Measurements from ENCODE around the gene LINGO1. TPM values are rescaled to one million over a fixed set of nuclear protein-coding genes. Genes with fewer than 3 reads are reported as not detected.
A peak's percentile ranks its signal among the peaks of the same experiment; 100 is the strongest.

LINGO1 gene
- total and polyA plus RNA-seq, 2 donors (not counting 3 experiments of a cell fraction or from before 2014, with no cell fraction given): 0.15 to 0.33 TPM

- H2AFZ ChIP-seq (ENCODE audit: low read depth, low read length): peak overlapping the region; percentile 19
- FAIRE-seq (no peak), DNase-seq (ENCODE audit: low read depth, low spot score) (no peak)
- no peak overlapping the region for H3K9ac ChIP-seq (replicated peaks; ENCODE audit: extremely low read depth, insufficient read depth, low read length)
- H4K20me1 ChIP-seq (replicated peaks; ENCODE audit: control insufficient read depth, extremely low read depth, insufficient read depth, low read length): no peaks in the 10 kb centered on the region
- dilution Hi-C loops (cut with MboI; ENCODE audit: extremely low pct_ligation_motif_present, low sequenced_read_pairs): no loop called here
- no peaks in the 10 kb centered on the region for H3K79me2 ChIP-seq (ENCODE audit: control insufficient read depth, insufficient read depth, low read length)
- no peak overlapping the region for H3K4me3 ChIP-seq (replicated peaks in 1 of 3; ENCODE audit: insufficient read depth in 1 of 3, low read depth in 1 of 3, low read length in 3 of 3)
- intact Hi-C loops (cut with micrococcal nuclease): loop anchor here (1.0 to 10.0 kb wide), 4 partner anchors 151 to 527 kb away; no protein-coding TSS in a partner anchor
- H3K9me3 ChIP-seq (replicated peaks; ENCODE audit: control insufficient read depth, insufficient read depth, low read length): no peaks in the 10 kb centered on the region
- no TSS peak for BruUV-seq (replicated peaks)
- POLR2A ChIA-PET: no interaction called here
- CTCF ChIA-PET: interaction anchor here (1.0 to 5.9 kb wide), 33 partner anchors 10 to 666 kb away, joined by 3 to 116 read pairs (median 6); no protein-coding TSS in a partner anchor
- no peaks in the 10 kb centered on the region for H3K9me1 ChIP-seq (replicated peaks; ENCODE audit: control insufficient read depth, extremely low read depth, insufficient read depth, low read length)
- H3K4me2 ChIP-seq (ENCODE audit: insufficient read depth, low read length): no peak overlapping the region
- no peaks in the 10 kb centered on the region for H3K36me3 ChIP-seq (ENCODE audit: control insufficient read depth in 2 of 2, extremely low read depth in 1 of 2, insufficient read depth in 2 of 2, low read length in 2 of 2)
- no peak overlapping the region for H3K27ac ChIP-seq (ENCODE audit: insufficient read depth, low read depth, low read length)
- TF ChIP-seq CTCF (IDR thresholded peaks at IDR 0.05; ENCODE audit: extremely low read depth in 1 of 2, insufficient read depth in 1 of 2, low read depth in 1 of 2, low read length in 2 of 2) (no peak), POLR2A (IDR thresholded peaks at IDR 0.05; ENCODE audit: low read depth, low read length) (no peak), MAX (IDR thresholded peaks at IDR 0.05; ENCODE audit: insufficient read depth, insufficient read length) (no peak)
- H3K27me3 ChIP-seq (ENCODE audit: control insufficient read depth in 2 of 2, insufficient read depth in 2 of 2, low read length in 2 of 2): peaks cover 35 to 41% of the 10 kb centered on the region in 2 experiments
- H3K4me1 ChIP-seq (ENCODE audit: control insufficient read depth, extremely low read depth, insufficient read depth, low read length): peaks cover 3% of the 10 kb centered on the region
Measured at GRCh38 chr15:77633913-77634265, 1.2 kb upstream of the LINGO1 start.

GRCh38 chr15:77633134-77633912 lies 611 bp upstream of the LINGO1 start:
- H3K27me3 ChIP-seq (ENCODE audit: control insufficient read depth in 2 of 2, insufficient read depth in 2 of 2, low read length in 2 of 2): peaks cover 39 to 45% of the 10 kb centered on the region in 2 experiments
- CTCF ChIA-PET: interaction anchor here (0.6 to 5.9 kb wide), 50 partner anchors 9 to 665 kb away, joined by 3 to 116 read pairs (median 4); no protein-coding TSS in a partner anchor
- no peaks in the 10 kb centered on the region for H3K9me3 ChIP-seq (replicated peaks; ENCODE audit: control insufficient read depth, insufficient read depth, low read length)
- no peaks in the 10 kb centered on the region for H3K36me3 ChIP-seq (ENCODE audit: control insufficient read depth in 2 of 2, extremely low read depth in 1 of 2, insufficient read depth in 2 of 2, low read length in 2 of 2)
- TF ChIP-seq CTCF (IDR thresholded peaks at IDR 0.05; ENCODE audit: extremely low read depth in 1 of 2, insufficient read depth in 1 of 2, low read depth in 1 of 2, low read length in 2 of 2) (peak; percentile 100), POLR2A (IDR thresholded peaks at IDR 0.05; ENCODE audit: low read depth, low read length) (no peak), JUN (IDR thresholded peaks at IDR 0.05; ENCODE audit: borderline replicate concordance, insufficient read depth, insufficient read length, low read depth) (no peak), EZH2 (IDR thresholded peaks at IDR 0.05; ENCODE audit: borderline replicate concordance, low read depth, low read length, severe bottlenecking) (peak; percentile 90), POLR2AphosphoS5 (IDR thresholded peaks at IDR 0.05; ENCODE audit: insufficient read depth, low read depth, low read length) (no peak), FOS (IDR thresholded peaks at IDR 0.05; ENCODE audit: borderline replicate concordance, insufficient read depth, low read length) (no peak), GATA2 (IDR thresholded peaks at IDR 0.05; ENCODE audit: insufficient read depth, insufficient read length, low read depth, low read length) (no peak), MYC (IDR thresholded peaks at IDR 0.05; ENCODE audit: low read depth, low read length) (no peak), MAX (IDR thresholded peaks at IDR 0.05; ENCODE audit: insufficient read depth, insufficient read length) (peak; percentile 32)
- H4K20me1 ChIP-seq (replicated peaks; ENCODE audit: control insufficient read depth, extremely low read depth, insufficient read depth, low read length): no peaks in the 10 kb centered on the region
- intact Hi-C loops (cut with micrococcal nuclease) (loop anchor here (1.0 to 10.0 kb wide), 4 partner anchors 151 to 526 kb away; no protein-coding TSS in a partner anchor), dilution Hi-C loops (cut with MboI; ENCODE audit: extremely low pct_ligation_motif_present, low sequenced_read_pairs) (no loop called here)
- no peaks in the 10 kb centered on the region for H3K9me1 ChIP-seq (replicated peaks; ENCODE audit: control insufficient read depth, extremely low read depth, insufficient read depth, low read length)
- H3K27ac ChIP-seq (ENCODE audit: insufficient read depth, low read depth, low read length): no peak overlapping the region
- H3K9ac ChIP-seq (replicated peaks; ENCODE audit: extremely low read depth, insufficient read depth, low read length): no peak overlapping the region
- H3K4me3 ChIP-seq (replicated peaks in 1 of 3; ENCODE audit: insufficient read depth in 1 of 3, low read depth in 1 of 3, low read length in 3 of 3): peak overlapping the region in 2 of 3 experiments; percentile 9 to 37
- H3K79me2 ChIP-seq (ENCODE audit: control insufficient read depth, insufficient read depth, low read length): no peaks in the 10 kb centered on the region
- H2AFZ ChIP-seq (ENCODE audit: low read depth, low read length): peak overlapping the region; percentile 83
- POLR2A ChIA-PET: interaction anchor here (0.5 kb wide), 1 partner anchor 37 kb away, joined by 4 read pairs; no protein-coding TSS in a partner anchor
- H3K4me1 ChIP-seq (ENCODE audit: control insufficient read depth, extremely low read depth, insufficient read depth, low read length): peaks cover 3% of the 10 kb centered on the region
- FAIRE-seq (peak; percentile 93), DNase-seq (ENCODE audit: low read depth, low spot score) (peak; percentile 76)
- peak overlapping the region; percentile 45 for H3K4me2 ChIP-seq (ENCODE audit: insufficient read depth, low read length)
- no TSS peak for BruUV-seq (replicated peaks)

Measured in endothelial cell of umbilical vein (primary cell).